Stimulated activated naive CD4-positive, alpha-beta T cell treated with Interleukin-2 at 50 U/mL for 16 hours (primary cell): Measurements from ENCODE around the gene SERPINH1.

ENCODE experiments used
- DNase-seq: peaks from one replicate; lab custom pipeline; 2025; lab: John Stamatoyannopoulos, UW

The SERPINH1 gene

DNA sequence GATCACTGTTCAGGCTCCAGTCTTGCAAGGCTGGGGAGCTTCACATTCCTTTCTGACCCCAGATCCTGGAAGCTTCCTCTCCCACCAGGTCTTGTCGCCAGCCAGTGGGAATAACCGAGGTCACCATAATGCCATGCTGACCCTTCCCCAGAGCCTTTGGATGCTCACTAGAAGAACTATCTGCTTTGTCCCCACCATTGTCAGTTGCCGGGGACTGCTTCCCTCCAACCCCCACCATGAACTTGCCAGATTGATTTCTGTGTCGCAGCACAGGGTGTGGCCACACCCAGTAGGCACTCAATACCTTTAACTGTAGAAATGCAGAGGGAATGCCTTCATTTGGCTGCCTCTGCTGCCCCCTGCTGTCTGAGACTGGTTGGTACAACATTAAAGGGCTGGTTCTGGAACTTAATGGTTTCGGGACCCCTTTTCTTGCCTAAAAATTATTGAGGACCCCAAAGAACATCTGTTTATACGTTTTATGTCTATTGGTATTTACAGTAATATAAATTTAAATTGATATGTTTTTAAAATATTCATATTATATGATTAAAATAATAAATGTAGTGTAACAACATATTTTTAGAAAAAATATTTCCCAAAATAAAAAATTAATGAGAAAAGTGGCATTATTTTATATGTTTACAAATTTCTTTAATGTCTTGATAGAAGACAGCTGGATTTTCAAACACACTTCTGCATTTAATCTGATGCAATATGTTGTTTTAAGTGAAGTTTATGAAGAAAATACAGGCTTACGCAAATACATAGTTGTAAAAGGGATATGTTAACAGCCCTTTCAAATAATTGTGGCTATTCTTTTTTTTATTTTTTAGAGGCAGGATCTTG is 29.6 kb upstream of the SERPINH1 start:
- DNase-seq, result peak; percentile 68

DNA sequence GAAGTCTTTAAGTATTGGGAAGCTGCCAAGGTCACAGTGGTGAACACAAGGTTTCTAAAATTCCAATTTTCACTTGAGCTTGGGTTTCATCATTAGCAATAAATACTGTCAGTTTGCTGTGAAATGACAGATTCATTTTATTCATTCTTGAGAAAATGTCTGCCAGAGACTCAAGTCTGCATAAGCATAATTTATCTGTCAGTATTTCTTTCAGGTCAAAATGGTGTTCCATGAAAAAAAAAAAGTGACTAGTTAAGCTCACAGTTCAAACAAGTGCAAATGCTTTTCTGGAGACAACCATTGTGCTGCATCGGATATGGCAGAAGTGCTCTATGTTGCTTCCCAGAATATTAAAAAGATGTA is 28.2 kb upstream of the SERPINH1 start:
- DNase-seq, result no peak

DNA sequence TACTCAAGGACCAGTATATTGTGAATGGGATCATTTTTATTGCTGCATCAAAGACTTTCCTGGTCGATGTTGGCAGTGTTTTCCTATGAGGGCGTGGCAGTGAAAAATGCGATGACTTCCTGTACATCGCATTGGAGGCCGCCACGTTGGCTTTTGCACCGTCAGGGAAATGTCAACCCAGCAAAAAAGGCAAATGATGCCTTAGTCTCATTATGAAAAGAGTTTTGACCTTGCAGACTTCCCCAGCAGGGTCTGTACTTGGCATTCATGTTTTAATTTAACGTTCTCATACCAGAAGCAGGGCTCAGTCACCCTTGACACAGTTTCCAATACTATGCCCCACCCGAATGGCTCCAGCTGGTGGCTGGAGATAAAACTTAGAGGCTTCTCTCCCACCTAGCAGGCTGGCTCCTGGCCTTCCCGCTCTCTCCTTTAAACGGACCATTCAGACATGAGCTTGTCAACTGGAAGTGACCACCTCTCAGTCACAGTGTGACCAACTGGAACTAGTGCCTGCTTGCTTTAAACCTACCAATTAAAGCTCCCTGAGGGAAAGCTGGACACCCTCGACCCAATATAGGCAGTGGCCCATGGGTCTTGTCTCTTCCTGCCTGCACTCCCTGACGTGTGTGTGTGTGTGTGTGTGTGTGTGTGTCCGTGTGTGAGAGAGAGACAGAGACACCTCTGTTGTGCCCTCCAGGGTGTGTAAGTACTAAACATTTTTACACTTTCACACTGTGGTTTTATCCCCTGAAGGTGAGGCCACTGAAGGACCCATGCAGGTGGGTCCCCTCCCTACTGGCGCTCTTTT is 27.6 kb upstream of the SERPINH1 start:
- no peak for DNase-seq

DNA sequence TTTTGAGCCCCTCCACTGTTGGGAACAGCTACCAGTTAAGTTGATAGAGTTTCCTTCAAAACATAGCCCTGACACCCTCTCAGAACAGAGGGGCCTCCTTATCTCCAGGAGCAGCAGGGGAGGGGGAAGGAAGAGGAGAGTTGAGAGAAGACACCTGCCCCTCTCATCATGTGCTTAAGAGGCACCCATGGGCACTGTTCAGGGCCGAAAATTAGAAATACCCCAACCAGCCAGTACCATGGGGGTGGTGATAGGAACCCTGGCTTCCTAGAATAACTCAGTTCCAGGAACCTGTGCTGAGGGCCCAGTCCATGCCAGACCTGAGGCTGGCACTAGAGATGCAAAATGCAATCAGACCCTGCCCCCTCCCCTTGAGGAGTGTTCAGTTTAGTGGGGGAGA is 27.0 kb upstream of the SERPINH1 start:
- no peak for DNase-seq

DNA sequence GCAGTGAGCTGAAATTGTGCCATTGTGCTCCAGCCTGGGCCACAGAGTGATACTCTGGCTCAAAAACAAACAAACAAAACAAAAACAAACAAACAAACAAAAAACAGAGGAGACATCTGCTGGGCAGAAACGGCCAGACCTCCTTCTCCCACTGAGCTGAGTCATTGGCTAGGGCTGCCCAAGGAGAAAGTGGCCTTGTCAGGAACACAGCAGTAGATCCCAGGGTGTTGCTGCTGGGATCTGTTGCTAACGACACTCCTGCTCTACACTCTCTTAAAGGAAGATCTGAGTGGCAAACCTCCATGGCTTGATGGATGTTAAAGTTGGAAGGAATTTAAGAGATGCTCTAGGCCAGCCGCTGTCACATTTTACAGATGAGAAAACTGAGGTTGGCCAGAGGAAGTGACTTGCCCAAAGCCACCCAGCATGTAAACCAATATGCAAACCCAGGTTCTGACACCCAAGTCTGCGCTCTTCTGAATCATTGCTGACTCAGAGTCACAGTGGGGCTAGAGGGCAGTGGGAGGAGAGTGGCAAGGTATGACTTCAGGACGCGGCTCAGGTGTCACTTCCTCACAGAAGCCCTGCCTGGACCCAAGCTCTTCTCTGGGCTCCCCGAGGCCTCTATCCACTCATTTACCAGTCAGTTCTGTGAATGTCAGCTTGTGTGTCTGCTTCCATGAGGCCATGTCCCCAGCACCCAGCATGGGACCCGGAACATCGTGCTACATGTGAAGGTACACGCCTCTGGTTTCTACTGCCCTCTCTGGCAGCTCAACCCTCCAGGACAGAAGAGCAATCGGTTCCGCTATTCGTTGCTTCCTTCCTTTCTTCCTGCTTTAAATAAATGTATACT is 25.0 kb upstream of the SERPINH1 start:
- DNase-seq, result peak; percentile 56

DNA sequence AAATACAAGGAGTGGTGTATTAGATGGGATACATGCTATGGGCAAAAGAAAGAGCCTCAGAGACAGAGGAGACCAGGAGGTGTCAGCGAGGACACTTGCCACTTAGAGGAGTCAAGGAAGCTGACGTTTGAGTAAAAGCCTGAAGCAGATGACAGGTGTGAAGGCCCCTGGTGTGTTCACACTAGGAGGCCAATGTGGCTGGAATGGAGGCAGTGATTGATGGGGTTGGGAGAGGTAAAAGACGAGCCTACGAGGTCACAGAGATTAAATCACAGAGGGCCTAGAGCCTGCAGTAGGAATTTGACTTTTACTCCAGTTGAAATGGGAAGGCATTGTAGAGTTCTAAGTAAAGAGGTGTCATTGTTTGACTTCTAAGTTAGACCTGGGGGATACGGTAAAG is 24.3 kb upstream of the SERPINH1 start:
- no peak for DNase-seq

DNA sequence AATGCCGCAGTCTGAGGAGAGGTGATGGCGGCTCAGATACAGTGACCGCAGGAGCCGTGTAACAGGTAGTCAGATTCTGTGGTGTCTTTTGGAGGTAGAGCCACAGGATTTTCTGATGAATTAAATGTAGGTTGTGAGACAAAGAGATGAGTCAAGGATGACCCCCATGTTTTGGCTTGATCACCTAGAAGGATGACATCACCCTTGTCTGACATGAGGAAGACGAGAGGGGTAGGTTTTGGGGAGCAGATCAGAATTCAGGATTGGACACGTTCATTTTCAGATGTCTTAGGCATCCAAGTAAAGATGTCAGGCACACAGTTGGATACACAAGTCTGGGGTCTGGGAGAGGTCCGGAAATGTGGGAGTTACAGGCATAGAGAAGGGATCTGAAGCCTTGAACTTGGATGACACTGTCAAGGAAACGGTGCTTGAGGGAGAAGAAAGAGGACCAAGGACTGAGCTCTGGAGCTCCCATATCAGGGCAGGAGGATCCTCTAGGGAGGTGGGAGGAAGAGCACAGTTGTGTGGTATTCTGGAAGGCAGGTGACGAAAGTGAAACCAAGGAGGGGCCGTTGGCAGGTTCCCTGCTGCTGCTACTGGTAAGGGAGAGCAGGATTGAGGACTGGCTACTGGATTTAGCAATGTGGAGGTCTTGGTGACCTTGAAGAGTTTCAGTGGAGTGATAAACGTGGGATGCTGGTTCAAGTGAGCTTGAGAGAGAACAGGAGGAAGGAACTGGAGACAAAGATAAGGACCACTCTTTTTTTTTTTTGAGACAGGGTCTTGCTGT is 23.7 kb upstream of the SERPINH1 start:
- DNase-seq, result no peak

DNA sequence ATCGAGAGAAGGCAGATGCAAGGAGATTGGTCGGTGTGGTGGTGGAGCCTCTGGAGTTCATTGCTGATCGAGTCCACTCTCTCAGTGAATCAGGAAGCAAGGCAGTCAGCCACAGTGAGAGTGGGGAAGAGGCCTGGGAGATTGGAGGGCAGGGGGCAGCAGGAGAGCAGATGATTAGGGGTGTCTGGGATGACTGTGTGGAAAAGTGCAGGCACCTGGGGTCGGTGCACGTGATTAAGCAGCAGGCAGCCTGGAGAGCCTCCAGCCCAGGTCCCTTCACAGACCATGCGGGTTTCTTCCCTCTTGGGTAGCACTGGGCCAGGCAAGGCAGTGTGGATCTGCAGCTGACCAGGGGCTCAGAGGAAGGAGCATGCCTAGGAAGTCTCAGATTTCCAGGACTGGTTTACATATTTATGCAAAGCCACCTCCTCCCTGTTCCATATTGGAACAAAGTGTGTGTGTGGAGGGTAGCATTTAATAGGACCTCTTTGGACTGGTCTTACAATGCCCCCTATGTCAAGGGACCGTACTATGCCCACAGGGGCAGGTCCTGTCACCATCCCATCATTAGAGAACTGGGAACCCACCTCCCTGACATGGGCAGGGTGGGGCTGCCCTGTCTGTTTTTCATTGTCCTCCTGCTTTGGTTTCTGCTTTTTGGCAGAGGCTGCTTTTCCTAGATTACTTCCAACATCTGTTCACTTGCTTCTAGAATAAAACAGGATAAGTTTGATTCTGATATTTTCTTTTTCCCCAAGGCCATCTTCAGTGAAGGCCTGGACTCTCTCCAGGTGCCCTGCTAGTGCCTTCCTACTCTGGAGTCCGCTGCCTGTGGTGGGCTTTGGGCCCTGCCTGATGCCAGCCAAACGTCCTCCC is 22.4 kb upstream of the SERPINH1 start:
- DNase-seq, result no peak

DNA sequence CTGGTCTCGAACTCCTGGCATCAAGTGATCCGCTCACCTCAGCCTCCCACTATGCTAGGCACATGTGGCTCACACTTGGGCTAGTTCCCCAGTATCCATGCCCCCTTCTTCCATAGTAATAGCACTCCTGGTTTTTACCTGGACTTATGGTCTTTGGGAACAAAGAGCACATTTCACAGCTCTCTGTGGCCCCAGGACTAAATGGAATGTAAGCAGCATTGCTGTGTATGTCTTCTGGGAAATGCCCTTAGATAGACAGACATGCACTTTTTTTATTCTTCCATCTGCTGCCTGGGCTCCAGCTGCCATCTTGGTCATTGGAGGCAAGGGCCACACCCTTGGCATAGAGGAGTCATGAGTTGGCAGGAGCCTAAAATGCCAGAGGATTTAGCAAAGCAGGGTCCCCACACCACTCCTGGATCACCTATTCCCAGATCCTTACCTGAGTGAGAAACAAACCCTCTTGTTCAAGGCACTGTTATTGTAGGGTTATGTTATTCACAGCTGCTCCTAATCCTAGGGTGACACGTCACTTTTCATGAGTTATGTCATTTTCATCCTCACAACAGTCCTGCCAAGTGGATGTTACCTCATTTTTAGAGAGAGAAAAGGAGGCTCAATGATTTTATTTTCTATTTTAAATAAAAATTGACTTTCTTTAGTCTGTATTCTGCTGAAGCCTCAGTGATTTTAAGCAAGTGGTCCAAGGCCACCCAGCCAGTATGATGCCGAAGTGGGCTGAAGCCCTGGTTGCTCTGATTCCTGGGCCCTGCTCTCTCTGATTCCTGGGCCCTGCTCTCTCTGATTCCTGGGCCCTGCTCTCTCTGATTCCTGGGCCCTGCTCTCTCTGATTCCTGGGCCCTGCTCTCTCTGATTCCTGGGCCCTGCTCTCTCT is 20.6 kb upstream of the SERPINH1 start:
- no peak for DNase-seq

DNA sequence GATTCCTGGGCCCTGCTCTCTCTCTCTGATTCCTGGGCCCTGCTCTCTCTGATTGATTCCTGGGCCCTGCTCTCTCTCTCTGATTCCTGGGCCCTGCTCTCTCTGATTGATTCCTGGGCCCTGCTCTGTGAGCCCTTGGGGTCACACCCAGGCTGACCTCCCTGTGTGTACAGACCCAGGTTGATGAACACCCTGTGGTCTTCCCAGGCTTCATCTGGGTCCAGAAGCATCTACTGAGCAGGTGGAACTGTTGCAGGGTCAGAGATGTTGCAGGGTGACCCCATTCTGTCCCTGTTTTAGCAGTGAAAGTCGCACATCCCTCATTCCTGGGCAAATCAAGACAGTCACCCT is 20.0 kb upstream of the SERPINH1 start:
- no peak for DNase-seq

DNA sequence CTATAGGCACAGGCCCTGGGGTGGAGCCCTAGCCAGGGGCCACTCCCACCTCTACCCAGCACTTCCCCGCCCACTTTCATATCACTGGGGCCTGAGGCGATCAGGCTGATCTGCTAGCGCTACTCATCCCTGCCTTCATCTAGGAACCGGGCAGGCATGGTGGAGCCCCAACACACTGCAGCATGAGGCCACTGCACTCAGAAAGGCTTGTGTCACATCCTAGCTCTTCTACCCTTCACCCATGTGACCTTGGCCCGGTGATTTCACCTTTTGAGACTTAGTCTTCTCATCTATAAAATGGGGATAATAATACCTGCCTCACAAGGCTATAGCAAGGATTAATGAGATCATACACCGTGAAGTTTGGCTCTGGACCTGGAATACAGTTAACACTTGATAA is 18.2 kb upstream of the SERPINH1 start:
- DNase-seq, result no peak

DNA sequence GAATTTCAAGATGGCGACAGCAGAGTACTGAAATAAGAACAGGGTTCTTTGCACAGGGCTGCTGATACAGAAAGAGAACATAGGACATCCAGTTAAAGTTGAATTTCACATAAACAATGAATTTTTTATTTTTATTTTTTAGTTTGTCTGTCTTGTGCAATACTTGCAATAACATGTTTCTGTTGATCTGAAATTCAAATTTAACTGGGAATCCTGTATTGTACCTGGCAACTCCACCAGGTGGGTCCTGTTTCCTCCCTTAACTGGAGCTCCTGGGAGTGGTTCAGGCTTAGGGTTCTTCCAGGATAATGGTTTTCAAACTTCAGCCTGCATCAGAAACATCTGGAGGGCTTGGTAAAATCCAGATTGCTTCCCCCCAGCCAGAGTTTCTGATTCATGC is 14.9 kb upstream of the SERPINH1 start:
- DNase-seq, result no peak

DNA sequence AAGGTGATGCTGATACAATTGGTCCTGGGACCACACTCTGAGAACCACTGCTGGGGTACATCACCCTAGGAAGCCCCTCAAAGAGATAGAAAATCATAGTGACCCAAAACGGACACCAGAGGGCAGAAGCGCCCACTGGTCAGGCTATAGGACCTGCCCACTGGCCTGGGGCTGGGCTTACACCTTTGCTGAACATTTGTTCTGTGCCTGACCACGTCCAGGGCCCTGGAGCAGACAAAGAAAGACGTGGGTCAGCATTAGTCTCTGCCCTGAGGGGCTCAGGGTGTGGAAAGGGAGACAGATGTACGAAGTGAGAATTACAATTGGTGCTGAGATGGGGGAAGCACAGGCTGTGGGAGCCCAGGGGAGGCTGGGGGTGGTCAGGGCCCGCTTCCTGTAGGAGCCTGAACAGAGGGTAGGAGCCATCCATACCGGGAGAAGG is 14.4 kb upstream of the SERPINH1 start:
- no peak for DNase-seq

DNA sequence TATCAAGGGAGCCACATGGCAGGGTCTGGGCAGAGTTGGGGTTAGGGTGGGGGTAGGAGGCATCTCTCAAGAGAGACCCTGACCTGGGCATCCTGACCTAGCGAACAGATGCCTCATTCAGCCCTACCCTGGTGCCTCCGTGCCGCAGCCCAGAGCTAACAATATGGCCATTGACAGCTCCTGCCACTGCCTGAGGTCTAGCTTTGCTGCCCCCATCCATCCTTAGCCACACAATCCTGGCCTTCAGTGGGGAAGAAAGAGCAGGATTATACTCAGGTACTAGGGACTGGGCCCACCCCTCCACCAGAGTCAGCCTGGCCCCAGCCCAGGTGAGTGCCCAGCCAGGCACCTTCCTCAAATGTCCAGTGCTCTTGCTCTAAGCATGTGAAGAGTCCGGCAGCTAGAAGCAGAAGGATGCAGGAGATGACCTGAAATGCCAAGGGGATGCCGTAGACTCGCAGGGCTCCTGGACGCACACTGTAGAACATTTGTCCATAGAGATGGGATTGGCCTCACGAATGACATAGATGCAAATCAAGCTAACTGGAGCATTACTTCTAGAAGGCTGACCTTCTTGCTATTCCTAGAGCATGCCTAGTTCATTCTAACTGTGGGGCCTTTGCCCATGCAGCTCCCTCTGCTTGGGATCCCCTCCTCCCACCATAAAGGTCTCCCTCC is 13.3 kb upstream of the SERPINH1 start:
- DNase-seq, result no peak

DNA sequence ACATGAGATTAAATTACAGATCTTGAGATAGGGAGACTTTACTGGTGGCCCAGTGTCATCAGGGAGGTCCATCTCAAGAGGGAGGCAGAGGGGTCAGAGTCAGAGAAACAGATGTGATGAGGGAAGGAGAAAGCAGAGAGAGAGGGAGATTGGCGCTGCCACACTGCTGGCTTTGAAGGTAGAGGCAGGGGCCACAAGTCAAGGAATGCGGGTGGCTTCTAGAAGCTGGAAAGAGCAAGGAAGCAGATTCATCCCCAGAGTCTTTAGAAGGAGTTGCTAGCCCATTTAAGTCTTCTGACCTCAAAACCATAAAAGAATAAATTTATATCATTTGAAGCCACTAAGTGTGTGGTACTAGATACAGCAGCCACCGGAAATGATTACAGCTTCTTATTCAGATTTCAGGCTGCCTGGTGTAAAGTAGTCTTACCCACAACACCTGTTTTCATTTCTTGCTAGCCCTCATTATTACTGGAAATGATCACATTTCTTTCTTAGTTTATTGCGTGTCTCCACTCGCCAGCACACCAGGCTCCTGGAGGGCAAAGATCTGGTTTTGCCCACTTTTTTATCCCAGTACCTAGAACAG is 12.6 kb upstream of the SERPINH1 start:
- no peak for DNase-seq

DNA sequence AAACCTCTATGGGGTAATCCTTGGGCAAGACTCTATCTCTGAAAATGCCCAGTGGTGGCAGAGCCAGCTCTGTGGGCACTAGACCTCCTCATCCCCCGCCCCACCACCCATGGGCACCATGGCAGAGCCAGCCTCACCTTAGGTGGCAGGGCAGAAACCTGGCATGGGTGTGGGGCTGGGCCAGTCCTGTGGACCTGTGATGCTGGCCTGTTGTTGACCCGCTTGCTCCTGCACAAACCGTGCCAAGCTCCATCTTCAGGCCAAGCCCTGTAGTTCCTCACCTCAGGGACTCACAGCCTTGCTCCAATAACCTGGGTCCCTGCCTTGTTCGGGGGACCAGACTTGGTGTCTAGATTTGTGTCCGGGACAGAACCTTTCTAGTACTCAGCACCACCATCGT is 8.9 kb upstream of the SERPINH1 start:
- no peak for DNase-seq

DNA sequence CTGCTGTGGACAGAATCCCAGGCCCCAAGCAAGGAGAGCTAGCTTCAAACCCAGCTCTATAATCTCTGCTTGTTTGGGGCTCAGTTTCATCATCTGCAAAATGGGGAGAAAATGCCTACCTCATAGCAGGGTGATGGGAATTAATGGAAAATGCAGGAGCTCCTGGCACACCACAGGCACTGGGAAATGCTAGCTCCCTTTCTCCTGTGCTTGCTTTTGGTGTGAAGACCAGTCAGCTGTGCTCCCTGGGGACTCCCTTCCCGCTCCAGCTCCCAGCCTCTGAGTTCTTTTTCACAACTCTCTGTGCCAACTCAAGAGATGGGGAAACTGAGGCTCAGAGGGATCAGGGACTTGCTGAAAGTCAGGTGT is 8.2 kb upstream of the SERPINH1 start:
- no peak for DNase-seq

DNA sequence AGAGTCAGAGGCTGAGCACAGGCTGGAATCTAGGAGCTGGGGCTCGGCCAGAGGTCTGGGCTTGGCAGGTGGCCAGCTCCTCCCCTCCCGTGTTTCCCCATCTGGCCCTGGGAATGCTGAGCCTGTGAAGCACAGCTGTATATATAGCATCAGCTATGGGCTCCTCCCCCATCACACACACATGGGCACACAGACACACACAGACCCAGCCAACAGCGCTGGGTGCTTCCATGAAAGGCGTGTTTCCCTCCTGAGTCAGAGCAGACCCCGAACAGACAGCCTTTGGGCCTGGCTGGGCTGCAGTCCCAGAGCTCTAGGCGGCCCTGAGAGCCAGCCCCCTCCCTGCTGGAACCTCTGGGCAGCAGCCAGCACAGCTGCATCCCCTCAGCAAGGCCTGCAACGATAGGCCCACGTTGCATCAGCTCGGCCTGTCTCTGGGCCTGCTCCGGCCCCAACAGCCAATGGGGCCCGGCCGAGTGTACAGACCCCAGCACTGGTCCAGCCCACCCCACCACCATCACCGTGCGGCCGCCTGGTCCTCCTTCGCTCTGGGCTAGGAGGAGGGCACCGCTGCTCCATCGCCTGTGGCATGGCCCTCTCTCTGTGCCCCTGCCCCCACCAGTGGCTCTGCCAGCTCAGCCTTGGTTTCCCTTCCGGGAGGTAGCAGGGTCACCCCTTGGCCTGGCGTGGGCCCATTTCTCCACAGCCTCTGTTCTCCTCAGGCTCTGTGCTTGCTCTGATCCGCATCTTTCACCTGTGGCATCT is 7.6 kb upstream of the SERPINH1 start:
- no peak for DNase-seq
